ENCODE results near the gene CTRB2.

The CTRB2 gene

DNA sequence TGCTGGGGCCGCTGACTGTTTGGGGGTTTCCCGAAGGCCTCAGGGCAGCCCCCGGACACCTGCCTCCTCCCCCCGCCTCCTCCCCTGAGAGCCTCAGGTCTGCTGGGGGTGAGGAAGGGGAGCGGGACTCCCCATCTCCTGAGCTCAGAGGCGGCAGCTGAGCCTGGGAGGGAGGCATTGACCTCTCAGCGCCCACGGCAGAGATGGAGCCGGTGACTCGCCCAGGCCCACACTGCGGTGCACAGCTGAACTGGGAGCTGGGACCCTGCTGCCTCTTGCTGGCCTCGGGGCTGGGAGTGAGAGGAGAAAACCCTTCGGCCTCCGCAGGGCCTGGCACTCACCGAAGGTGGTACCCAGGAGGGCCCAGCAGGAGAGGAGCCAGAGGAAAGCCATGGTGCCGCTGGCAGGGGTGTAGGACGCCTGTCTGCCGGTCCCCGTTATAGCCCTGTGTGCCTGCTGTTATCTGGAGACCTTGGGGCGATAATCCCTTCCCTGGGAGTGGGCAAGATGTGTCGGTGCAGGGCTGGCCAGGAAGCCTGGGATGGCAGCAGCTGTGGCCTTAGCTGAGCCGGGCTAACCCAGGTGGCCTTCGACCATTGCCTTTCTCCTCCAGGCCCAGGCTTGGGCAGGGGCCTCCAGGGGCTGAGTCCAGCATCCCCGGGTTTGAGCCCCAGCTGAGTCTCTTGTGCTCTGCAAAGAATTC, at the start of gene CTRB2:
Gene CTRB2 (minus strand): TSS at position 413 of the 703 bp plus-strand sequence. CDS start 20 bp downstream, at position 393.
- H3K36me3 ChIP-seq = no peaks in the 10 kb centered on the region
- no peak within 1 kb of the TSS for H3K4me3 ChIP-seq (ENCODE audit: low read depth in 1 of 2, low read length in 1 of 2)

DNA sequence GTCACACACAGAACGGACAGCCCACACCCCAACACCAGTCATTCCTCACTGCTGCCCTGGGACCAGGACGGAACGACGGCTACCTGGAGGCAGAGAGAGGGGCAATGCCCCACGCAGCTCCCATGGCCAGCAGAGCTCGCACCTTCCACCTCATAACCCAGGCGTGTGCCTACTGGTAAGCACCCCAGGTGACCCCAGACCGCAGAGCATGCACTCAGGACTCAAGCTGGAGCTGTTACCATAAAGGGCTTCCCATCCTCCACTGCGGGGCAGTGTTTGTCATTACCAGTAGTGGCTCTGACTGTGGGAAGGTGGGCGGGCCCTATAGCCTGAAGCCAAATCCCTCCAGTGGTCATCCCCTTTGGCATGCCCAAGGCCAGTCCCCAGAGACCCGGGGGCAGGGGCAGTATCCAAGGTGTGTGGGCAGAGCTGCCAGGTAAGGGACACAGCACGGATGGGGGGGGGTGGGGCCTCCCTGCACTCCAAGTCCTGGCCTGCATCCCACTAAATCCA, 49.2 kb upstream of the CTRB2 start:
- Histone ChIP-seq H3K27ac (no peak overlapping the region), H3K4me1 (ENCODE audit: control insufficient read depth in 1 of 2, insufficient read depth in 1 of 2, low read depth in 1 of 2, low read length in 1 of 2) (peaks cover 0 to 1% of the 10 kb centered on the region in 2 experiments), H3K4me3 (ENCODE audit: low read depth in 1 of 2, low read length in 1 of 2) (no peak overlapping the region), H3K9me3 (no peaks in the 10 kb centered on the region), H3K36me3 (no peaks in the 10 kb centered on the region), H3K27me3 (peaks cover 99% of the 10 kb centered on the region)
- TF ChIP-seq, protein P1, sequence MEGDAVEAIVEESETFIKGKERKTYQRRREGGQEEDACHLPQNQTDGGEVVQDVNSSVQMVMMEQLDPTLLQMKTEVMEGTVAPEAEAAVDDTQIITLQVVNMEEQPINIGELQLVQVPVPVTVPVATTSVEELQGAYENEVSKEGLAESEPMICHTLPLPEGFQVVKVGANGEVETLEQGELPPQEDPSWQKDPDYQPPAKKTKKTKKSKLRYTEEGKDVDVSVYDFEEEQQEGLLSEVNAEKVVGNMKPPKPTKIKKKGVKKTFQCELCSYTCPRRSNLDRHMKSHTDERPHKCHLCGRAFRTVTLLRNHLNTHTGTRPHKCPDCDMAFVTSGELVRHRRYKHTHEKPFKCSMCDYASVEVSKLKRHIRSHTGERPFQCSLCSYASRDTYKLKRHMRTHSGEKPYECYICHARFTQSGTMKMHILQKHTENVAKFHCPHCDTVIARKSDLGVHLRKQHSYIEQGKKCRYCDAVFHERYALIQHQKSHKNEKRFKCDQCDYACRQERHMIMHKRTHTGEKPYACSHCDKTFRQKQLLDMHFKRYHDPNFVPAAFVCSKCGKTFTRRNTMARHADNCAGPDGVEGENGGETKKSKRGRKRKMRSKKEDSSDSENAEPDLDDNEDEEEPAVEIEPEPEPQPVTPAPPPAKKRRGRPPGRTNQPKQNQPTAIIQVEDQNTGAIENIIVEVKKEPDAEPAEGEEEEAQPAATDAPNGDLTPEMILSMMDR (IDR thresholded peaks at IDR 0.05) = no peak

More for the DNA sequence above, at the start of gene CTRB2:
- Histone ChIP-seq H3K27ac (no peak within 1 kb of the TSS), H3K4me1 (ENCODE audit: control insufficient read depth in 1 of 2, insufficient read depth in 1 of 2, low read depth in 1 of 2, low read length in 1 of 2) (no peaks in the 10 kb centered on the region), H3K27me3 (no peaks in the 10 kb centered on the region), H3K9me3 (no peaks in the 10 kb centered on the region)
- TF ChIP-seq, protein P1 (IDR thresholded peaks at IDR 0.05) = no peak

DNA sequence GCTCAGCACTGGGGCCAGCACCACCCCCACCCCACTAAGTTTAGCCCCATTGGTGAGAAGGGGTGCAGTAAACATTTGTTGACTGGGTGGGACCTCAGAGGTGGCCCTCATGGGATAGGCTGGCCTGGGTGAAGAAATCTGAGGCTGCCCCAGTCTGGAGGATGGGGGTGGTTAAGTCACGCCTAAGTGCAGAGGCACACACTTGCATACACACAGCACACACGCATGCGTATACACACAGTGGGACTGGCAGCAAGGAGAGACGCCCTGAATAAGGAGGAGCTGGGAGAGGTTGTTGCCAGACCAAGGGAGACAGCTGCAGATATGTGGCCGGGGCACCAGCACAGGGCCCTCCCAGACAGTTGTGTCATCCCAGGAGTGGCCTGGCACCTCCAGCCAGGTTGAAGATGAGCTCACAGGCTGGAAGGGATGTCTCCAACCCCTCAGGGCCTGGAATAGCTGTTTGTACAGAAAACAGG, 47.4 kb upstream of the CTRB2 start:
- Histone ChIP-seq H3K27me3 (peaks cover 100% of the 10 kb centered on the region), H3K9me3 (no peaks in the 10 kb centered on the region), H3K36me3 (no peaks in the 10 kb centered on the region), H3K4me3 (ENCODE audit: low read depth in 1 of 2, low read length in 1 of 2) (no peak overlapping the region), H3K4me1 (ENCODE audit: control insufficient read depth in 1 of 2, insufficient read depth in 1 of 2, low read depth in 1 of 2, low read length in 1 of 2) (peaks cover 3 to 8% of the 10 kb centered on the region in 2 experiments), H3K27ac (no peak overlapping the region)
- TF ChIP-seq, protein P1 (IDR thresholded peaks at IDR 0.05) = no peak

DNA sequence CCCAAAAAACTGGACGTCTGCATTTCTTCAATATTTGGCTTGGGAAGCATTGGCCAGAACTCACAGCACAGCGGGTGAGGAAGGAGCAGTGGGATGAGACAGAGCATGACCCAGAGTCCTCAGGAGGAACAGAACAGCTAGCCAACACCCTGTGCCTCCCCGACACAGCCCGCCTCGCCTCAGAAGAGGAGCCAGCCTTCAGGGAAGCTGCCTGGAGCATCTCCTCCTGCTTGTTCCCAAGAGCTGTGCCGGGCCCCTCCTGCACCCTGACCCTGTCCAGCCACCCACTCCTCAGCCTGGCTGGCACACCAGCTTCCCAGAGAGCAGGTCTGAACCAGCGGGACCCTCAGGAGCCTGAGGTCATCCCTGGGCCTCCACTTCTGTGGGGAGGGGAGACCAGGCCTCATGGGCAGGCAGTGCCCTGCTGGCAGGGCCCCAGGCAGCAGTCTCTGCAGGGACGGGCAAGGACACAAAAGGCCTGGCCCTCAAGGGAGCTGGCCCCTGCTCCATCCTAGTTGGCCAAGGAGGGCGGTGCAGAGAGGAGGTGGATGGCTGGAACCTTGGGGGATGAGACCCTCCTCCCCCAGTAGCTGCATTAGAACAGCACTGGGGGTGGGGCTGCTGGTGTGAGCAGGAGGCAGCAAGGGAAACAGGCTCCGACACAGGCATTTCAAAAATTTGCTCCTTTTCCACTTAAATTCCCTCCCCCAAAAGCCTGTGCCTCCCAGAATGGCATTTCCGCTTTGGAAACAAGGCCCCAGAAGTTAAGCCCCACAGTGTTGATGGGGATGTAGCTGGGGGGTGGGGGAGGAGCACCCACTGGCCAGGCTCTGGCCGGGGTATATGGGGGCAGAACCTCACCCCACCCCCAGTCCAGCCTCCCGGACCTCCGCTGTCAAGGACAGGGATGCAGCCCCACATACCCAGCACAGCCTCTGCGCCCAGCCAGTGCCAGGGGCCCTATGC, 46.3 kb upstream of the CTRB2 start:
- no peak overlapping the region for H3K4me3 ChIP-seq (ENCODE audit: low read depth in 1 of 2, low read length in 1 of 2)

More for the DNA sequence above, 46.3 kb upstream of the CTRB2 start:
- TF ChIP-seq, protein P1 (IDR thresholded peaks at IDR 0.05) = no peak
- H3K36me3 ChIP-seq = no peaks in the 10 kb centered on the region
- no peaks in the 10 kb centered on the region for H3K9me3 ChIP-seq
- H3K27ac ChIP-seq = no peak overlapping the region
- peaks cover 3 to 8% of the 10 kb centered on the region in 2 experiments for H3K4me1 ChIP-seq (ENCODE audit: control insufficient read depth in 1 of 2, insufficient read depth in 1 of 2, low read depth in 1 of 2, low read length in 1 of 2)
- H3K27me3 ChIP-seq = peaks cover 100% of the 10 kb centered on the region

All from neutrophil (primary cell).